Measurements from ENCODE around the gene ARHGEF5.
"Not testable (repeated sequence)": the region's sequence is repeated elsewhere in the genome, so short reads cannot be mapped to it uniquely, and the experiment has no call there.

DNA sequence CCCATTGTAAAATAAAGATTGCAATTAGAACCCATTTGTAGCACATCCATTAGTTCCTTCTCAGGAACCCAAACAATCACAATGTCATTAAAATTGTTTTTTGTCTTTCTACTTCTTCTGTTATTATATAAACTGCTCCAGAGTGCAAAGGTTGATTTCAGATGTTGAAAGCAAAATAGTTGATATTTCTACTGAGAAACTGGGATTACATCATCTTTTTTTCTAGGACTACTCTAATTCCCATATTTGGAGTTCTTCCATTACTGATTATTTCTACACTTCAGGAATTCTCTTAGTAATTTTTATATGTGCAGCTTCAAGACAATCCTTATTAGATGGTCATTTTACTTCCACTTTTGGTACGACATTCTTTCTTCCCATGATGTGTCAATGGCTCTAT lies 37.7 kb upstream of the ARHGEF5 start:
- TF ChIP-seq, protein P1, sequence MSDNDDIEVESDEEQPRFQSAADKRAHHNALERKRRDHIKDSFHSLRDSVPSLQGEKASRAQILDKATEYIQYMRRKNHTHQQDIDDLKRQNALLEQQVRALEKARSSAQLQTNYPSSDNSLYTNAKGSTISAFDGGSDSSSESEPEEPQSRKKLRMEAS (IDR thresholded peaks at IDR 0.05; ENCODE audit: low read depth): not testable (repeated sequence)
- not testable (repeated sequence) for TF ChIP-seq RXRA (IDR thresholded peaks at IDR 0.05; ENCODE audit: borderline replicate concordance, low read depth); SIN3A (IDR thresholded peaks at IDR 0.05; ENCODE audit: borderline replicate concordance, low read depth, low read length); TAF1 (IDR thresholded peaks at IDR 0.05; ENCODE audit: borderline replicate concordance, low read depth, low read length); TEAD4 (IDR thresholded peaks at IDR 0.05; ENCODE audit: borderline replicate concordance, insufficient read depth); RFX5 (IDR thresholded peaks at IDR 0.05; ENCODE audit: low read length); RAD21 (IDR thresholded peaks at IDR 0.05; ENCODE audit: low read length); GABPA (IDR thresholded peaks at IDR 0.05; ENCODE audit: low read depth)
- TF ChIP-seq, protein P2, sequence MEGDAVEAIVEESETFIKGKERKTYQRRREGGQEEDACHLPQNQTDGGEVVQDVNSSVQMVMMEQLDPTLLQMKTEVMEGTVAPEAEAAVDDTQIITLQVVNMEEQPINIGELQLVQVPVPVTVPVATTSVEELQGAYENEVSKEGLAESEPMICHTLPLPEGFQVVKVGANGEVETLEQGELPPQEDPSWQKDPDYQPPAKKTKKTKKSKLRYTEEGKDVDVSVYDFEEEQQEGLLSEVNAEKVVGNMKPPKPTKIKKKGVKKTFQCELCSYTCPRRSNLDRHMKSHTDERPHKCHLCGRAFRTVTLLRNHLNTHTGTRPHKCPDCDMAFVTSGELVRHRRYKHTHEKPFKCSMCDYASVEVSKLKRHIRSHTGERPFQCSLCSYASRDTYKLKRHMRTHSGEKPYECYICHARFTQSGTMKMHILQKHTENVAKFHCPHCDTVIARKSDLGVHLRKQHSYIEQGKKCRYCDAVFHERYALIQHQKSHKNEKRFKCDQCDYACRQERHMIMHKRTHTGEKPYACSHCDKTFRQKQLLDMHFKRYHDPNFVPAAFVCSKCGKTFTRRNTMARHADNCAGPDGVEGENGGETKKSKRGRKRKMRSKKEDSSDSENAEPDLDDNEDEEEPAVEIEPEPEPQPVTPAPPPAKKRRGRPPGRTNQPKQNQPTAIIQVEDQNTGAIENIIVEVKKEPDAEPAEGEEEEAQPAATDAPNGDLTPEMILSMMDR (IDR thresholded peaks at IDR 0.05): not testable (repeated sequence)
- TF ChIP-seq, protein P3, sequence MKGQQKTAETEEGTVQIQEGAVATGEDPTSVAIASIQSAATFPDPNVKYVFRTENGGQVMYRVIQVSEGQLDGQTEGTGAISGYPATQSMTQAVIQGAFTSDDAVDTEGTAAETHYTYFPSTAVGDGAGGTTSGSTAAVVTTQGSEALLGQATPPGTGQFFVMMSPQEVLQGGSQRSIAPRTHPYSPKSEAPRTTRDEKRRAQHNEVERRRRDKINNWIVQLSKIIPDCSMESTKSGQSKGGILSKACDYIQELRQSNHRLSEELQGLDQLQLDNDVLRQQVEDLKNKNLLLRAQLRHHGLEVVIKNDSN (IDR thresholded peaks at IDR 0.05; ENCODE audit: borderline replicate concordance, low read depth): not testable (repeated sequence)
- TF ChIP-seq, protein P4, sequence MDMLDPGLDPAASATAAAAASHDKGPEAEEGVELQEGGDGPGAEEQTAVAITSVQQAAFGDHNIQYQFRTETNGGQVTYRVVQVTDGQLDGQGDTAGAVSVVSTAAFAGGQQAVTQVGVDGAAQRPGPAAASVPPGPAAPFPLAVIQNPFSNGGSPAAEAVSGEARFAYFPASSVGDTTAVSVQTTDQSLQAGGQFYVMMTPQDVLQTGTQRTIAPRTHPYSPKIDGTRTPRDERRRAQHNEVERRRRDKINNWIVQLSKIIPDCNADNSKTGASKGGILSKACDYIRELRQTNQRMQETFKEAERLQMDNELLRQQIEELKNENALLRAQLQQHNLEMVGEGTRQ (IDR thresholded peaks at IDR 0.05; ENCODE audit: borderline replicate concordance, low read depth, low read length): not testable (repeated sequence)
